B cell (primary cell): ENCODE data around the gene PRAMEF27. TPM values are rescaled to one million over a fixed set of nuclear protein-coding genes. Genes with fewer than 3 reads are reported as not detected.
"Not testable (repeated sequence)": the region's sequence is repeated elsewhere in the genome, so short reads cannot be mapped to it uniquely, and the experiment has no call there.

ENCODE experiments used
- ATAC-seq: fragments of 200-7000 bp; cut with Tn5 transposase; one replicate; pipeline ENCODE4 v1.10.0; 2021; ENCODE audit warnings: low read depth, mild to moderate bottlenecking, moderate number of reproducible peaks, moderate library complexity
- CTCF ChIA-PET: fragments of 350-600 bp; sonication (Branson Sonifier 250); formaldehyde crosslinking; loops from one replicate; lab custom pipeline; 2021; ENCODE audit warnings: antibody characterized with exemption, inconsistent platforms; lab: Charles Lee
- POLR2A ChIA-PET: fragments of 350-600 bp; sonication (Branson Sonifier 250); formaldehyde crosslinking; loops from one replicate; lab custom pipeline; 2021; ENCODE audit warnings: antibody characterized with exemption; lab: Charles Lee
- DNase-seq: peaks from one replicate; pipeline ENCODE4 v3.0.0; 2013
- H2AFZ ChIP-seq: 2 replicates; pipeline ENCODE4 v1.6.1; 2012; ENCODE audit warnings: mild to moderate bottlenecking, low read depth, low read length; ENCODE audit not compliant: insufficient read depth, poor library complexity, severe bottlenecking
- H3K27ac ChIP-seq, 2 donors: 1 replicate in 1 of 2; 2 replicates in 1 of 2; pipeline ENCODE4 v1.5.1; 2012 to 2013; ENCODE audit warnings: low read length in 2 of 2, mild to moderate bottlenecking in 2 of 2, moderate library complexity in 1 of 2
- H3K27me3 ChIP-seq, 4 experiments: fragments of 200-600 bp in 1 of 4; sonication (generic) in 1 of 4; replicated peaks in 1 of 4; 1 replicate in 2 of 4; 2 replicates in 2 of 4; pipeline versions ENCODE4 v1.6.1 to v1.7.0; 2013 to 2016; ENCODE audit warnings: low read length in 3 of 4, mild to moderate bottlenecking in 2 of 4, mixed read lengths in 1 of 4, moderate library complexity in 1 of 4; ENCODE audit not compliant: insufficient read depth in 4 of 4, control insufficient read depth in 3 of 4; ENCODE audit errors: control extremely low read depth in 1 of 4
- H3K36me3 ChIP-seq, 2 experiments: replicated peaks in 1 of 2; 1 replicate in 1 of 2; 2 replicates in 1 of 2; pipeline versions ENCODE4 v1.6.1 to v1.7.1; 2013; ENCODE audit warnings: low read length in 1 of 2; ENCODE audit not compliant: insufficient read depth in 2 of 2, control insufficient read depth in 1 of 2; ENCODE audit errors: control extremely low read depth in 1 of 2, extremely low read depth in 1 of 2
- H3K4me1 ChIP-seq, 2 donors: fragments of 200-600 bp in 1 of 2; sonication (generic) in 1 of 2; 1 replicate in 1 of 2; 2 replicates in 1 of 2; pipeline versions ENCODE4 v1.5.1 to v1.6.1; 2013 to 2017; ENCODE audit warnings: low read length in 2 of 2; ENCODE audit not compliant: control insufficient read depth in 2 of 2, insufficient read depth in 2 of 2
- H3K4me2 ChIP-seq: replicated peaks from 2 replicates; pipeline ENCODE3; 2012; ENCODE audit warnings: mild to moderate bottlenecking, low read depth, low read length; ENCODE audit not compliant: poor library complexity, severe bottlenecking
- H3K4me3 ChIP-seq, 5 experiments: fragments of 200-600 bp in 1 of 5; sonication (generic) in 1 of 5; 1 replicate in 3 of 5; 2 replicates in 2 of 5; pipeline versions ENCODE4 v1.5.1 to v1.7.0; 2011 to 2016; ENCODE audit warnings: low read length in 4 of 5, mild to moderate bottlenecking in 4 of 5, low read depth in 2 of 5, control low read depth in 1 of 5, moderate library complexity in 1 of 5; ENCODE audit not compliant: insufficient read depth in 1 of 5; ENCODE audit errors: control extremely low read depth in 1 of 5, extremely low read depth in 1 of 5
- H3K79me2 ChIP-seq: fragments of 200-600 bp; sonication (generic); one replicate; pipeline ENCODE4 v1.6.0; 2016; ENCODE audit warnings: low read length; ENCODE audit not compliant: control insufficient read depth, insufficient read depth
- H3K9ac ChIP-seq: fragments of 200-600 bp; sonication (generic); 2 replicates; pipeline ENCODE4 v1.6.1; 2017; ENCODE audit warnings: mild to moderate bottlenecking, low read length, moderate library complexity
- H3K9me3 ChIP-seq, 3 donors: one replicate each; pipeline versions ENCODE4 v1.6.1 to v1.7.1; 2013; ENCODE audit warnings: low read length in 2 of 3; ENCODE audit not compliant: control insufficient read depth in 2 of 3, insufficient read depth in 1 of 3; ENCODE audit errors: control extremely low read depth in 1 of 3
- H4K20me1 ChIP-seq: 2 replicates; pipeline ENCODE4 v1.6.0; 2012; ENCODE audit warnings: mild to moderate bottlenecking, low read length; ENCODE audit not compliant: insufficient read depth, control insufficient read depth, poor library complexity, severe bottlenecking
- H3K27ac Mint-ChIP-seq: one replicate; pipeline ENCODE4 v1.8.0; 2021; ENCODE audit warnings: mixed read lengths
- H3K27me3 Mint-ChIP-seq: one replicate; pipeline ENCODE4 v1.8.0; 2021; ENCODE audit warnings: mixed read lengths
- H3K4me1 Mint-ChIP-seq: one replicate; pipeline ENCODE4 v1.8.0; 2021; ENCODE audit warnings: mixed read lengths
- H3K4me3 Mint-ChIP-seq: one replicate; pipeline ENCODE4 v1.8.0; 2021; ENCODE audit warnings: mixed read lengths
- H3K9me3 Mint-ChIP-seq: one replicate; pipeline ENCODE4 v1.8.0; 2022; ENCODE audit warnings: mixed read lengths; ENCODE audit not compliant: insufficient read depth
- WGBS: methylation state at CpG from one replicate; pipeline ENCODE4 v1.1.5; 2013; ENCODE audit warnings: missing lambda C conversion rate; ENCODE audit not compliant: insufficient coverage; 5-methylcytosine and 5-hydroxymethylcytosine counted together
- intact Hi-C: fragments of 100-400 bp; cut with micrococcal nuclease; formaldehyde crosslinking; loops from one replicate; pipeline ENCODE4 v1.10.0; 2022
- polyA minus RNA-seq: library from RNA; depleted of rRNA, polyadenylated mRNA; stranded (reverse); fragments of >200 nt; gene quantifications from 2 replicates; pipeline ENCODE4 v1.2.3, GENCODE V29; 2012
- polyA plus RNA-seq: library from polyadenylated mRNA; depleted of rRNA; stranded (reverse); fragments of >200 nt; gene quantifications from 2 replicates; pipeline ENCODE4 v1.2.3, GENCODE V29; 2012
- total RNA-seq, 2 donors: library from RNA; stranded (reverse); fragments of 120-200 nt in 1 of 2; gene quantifications; 1 replicate in 1 of 2; 2 replicates in 1 of 2; pipeline versions ENCODE4 v1.2.3 to v1.2.4, GENCODE V29; 2013 to 2022

PRAMEF27 gene
- not detected in 2 replicates for total RNA-seq
- not detected for total RNA-seq (2013)
- polyA plus RNA-seq, result not detected in 2 replicates
- polyA minus RNA-seq, result not detected in 2 replicates

- H2AFZ ChIP-seq, H3K4me1 Mint-ChIP-seq, H3K27ac Mint-ChIP-seq, H3K27me3 ChIP-seq, H4K20me1 ChIP-seq, H3K27ac ChIP-seq, H3K4me3 ChIP-seq, ATAC-seq, H3K4me3 Mint-ChIP-seq, H3K4me2 ChIP-seq, H3K36me3 ChIP-seq, H3K9me3 ChIP-seq, CTCF ChIA-PET, intact Hi-C loops, H3K9me3 Mint-ChIP-seq, H3K79me2 ChIP-seq, DNase-seq, POLR2A ChIA-PET, H3K27me3 Mint-ChIP-seq, H3K4me1 ChIP-seq, H3K9ac ChIP-seq: not testable (repeated sequence)
- no CpG with 5 or more reads among the region's 3 CpGs for WGBS
These were observed at the start of gene PRAMEF27 for GRCh38 chr1:13056475-13056874. TSS of gene PRAMEF27 (minus strand) at chr1:13056575. CDS start at chr1:13053659, 2,916 bp downstream.

- H3K27ac Mint-ChIP-seq, H4K20me1 ChIP-seq, CTCF ChIA-PET, H3K4me2 ChIP-seq, H3K36me3 ChIP-seq, H3K79me2 ChIP-seq, H3K9ac ChIP-seq, H3K4me1 Mint-ChIP-seq, H3K4me3 ChIP-seq, H3K9me3 ChIP-seq, H3K9me3 Mint-ChIP-seq, DNase-seq, H3K4me3 Mint-ChIP-seq, POLR2A ChIA-PET, ATAC-seq, H3K27me3 ChIP-seq, intact Hi-C loops, H3K27me3 Mint-ChIP-seq, H3K4me1 ChIP-seq, H2AFZ ChIP-seq, H3K27ac ChIP-seq: not testable (repeated sequence)
- no CpG with 5 or more reads among the region's 4 CpGs for WGBS
These were observed 14.1 kb upstream of the PRAMEF27 start, which contains the start of gene PRAMEF25 for GRCh38 chr1:13070474-13070873. TSS of gene PRAMEF25 (plus strand) at chr1:13070774. CDS start at chr1:13073694, 2,920 bp downstream.

GRCh38 chr1:13019846-13020245 is 36.5 kb downstream of the PRAMEF27 start:
- CTCF ChIA-PET, H4K20me1 ChIP-seq, H3K4me1 ChIP-seq, H3K9ac ChIP-seq, ATAC-seq, H3K36me3 ChIP-seq, H3K27ac Mint-ChIP-seq, H3K9me3 ChIP-seq, POLR2A ChIA-PET, H3K9me3 Mint-ChIP-seq, H3K27me3 Mint-ChIP-seq, H3K27me3 ChIP-seq, H3K4me3 ChIP-seq, H2AFZ ChIP-seq, H3K4me2 ChIP-seq, intact Hi-C loops, DNase-seq, H3K27ac ChIP-seq, H3K79me2 ChIP-seq, H3K4me3 Mint-ChIP-seq, H3K4me1 Mint-ChIP-seq: not testable (repeated sequence)
- WGBS, result no CpG with 5 or more reads among the region's 9 CpGs

GRCh38 chr1:13011932-13012331 is 44.4 kb downstream of the PRAMEF27 start:
- H3K4me2 ChIP-seq, H3K4me3 ChIP-seq, H3K27ac Mint-ChIP-seq, intact Hi-C loops, H3K4me3 Mint-ChIP-seq, H3K36me3 ChIP-seq, H3K79me2 ChIP-seq, H4K20me1 ChIP-seq, DNase-seq, H3K27me3 ChIP-seq, ATAC-seq, H3K9me3 ChIP-seq, H3K9ac ChIP-seq, POLR2A ChIA-PET, H3K27ac ChIP-seq, CTCF ChIA-PET, H3K9me3 Mint-ChIP-seq, H3K27me3 Mint-ChIP-seq, H2AFZ ChIP-seq, H3K4me1 Mint-ChIP-seq, H3K4me1 ChIP-seq: not testable (repeated sequence)
- no CpG with 5 or more reads among the region's 7 CpGs for WGBS
